Measurements from ENCODE around the gene PRICKLE2. TPM values are rescaled to one million over a fixed set of nuclear protein-coding genes. Genes with fewer than 3 reads are reported as not detected.

The PRICKLE2 gene
- total RNA-seq, 8 experiments from 2014 or later: 2.1 to 43.1 (median 12.0) TPM

GRCh38 chr3:64190517-64191515 is 34.5 kb downstream of the PRICKLE2 start:
- in situ Hi-C loops (cut with MboI; ENCODE audit: low pct_unique_long_range_greater_than_20kb in 2 of 9, low sequenced_read_pairs in 9 of 9, unreplicated experiment in 9 of 9): loop anchor here in 1 of 9 experiments (25.0 kb wide), 1 partner anchor 154 kb away; no protein-coding TSS in a partner anchor
- no peak overlapping the region for H3K4me3 ChIP-seq
- ATAC-seq (replicated peaks in 6 of 8): peak in 2 of 8 experiments; percentile 41 to 50
- WGBS, 10 experiments: 35 to 100% (median 88%) methylated on average over 1 to 8 of the region's 8 CpGs; no CpG with 5 or more reads in 1 of the 10 experiments
- no peak overlapping the region for H3K27ac ChIP-seq
- H3K4me1 ChIP-seq (replicated peaks in 1 of 2): peaks cover 34 to 36% of the 10 kb centered on the region in 2 donors

GRCh38 chr3:64188810-64189560 is 36.3 kb downstream of the PRICKLE2 start:
- in situ Hi-C loops (cut with MboI; ENCODE audit: low pct_unique_long_range_greater_than_20kb in 2 of 9, low sequenced_read_pairs in 9 of 9, unreplicated experiment in 9 of 9): loop anchor here in 1 of 9 experiments (25.0 kb wide), 1 partner anchor 152 kb away; no protein-coding TSS in a partner anchor
- H3K4me3 ChIP-seq: no peak overlapping the region
- peak overlapping the region in 1 of 2 donors; percentile 10 for H3K27ac ChIP-seq
- WGBS, 10 experiments: 0 to 89% (median 57%) methylated on average over 1 to 6 of the region's 7 CpGs; no CpG with 5 or more reads in 1 of the 10 experiments
- ATAC-seq (replicated peaks in 6 of 8): peak; percentile 32 to 62 (median 42)
- H3K4me1 ChIP-seq (replicated peaks in 1 of 2): peaks cover 34 to 36% of the 10 kb centered on the region in 2 donors

- Histone ChIP-seq H3K4me3 (peak overlapping the region in 2 of 5 donors; percentile 22 to 29), H3K27ac (peak overlapping the region; percentile 86 to 90), H3K4me1 (replicated peaks in 1 of 2) (peaks cover 34 to 36% of the 10 kb centered on the region in 2 donors)
- in situ Hi-C loops (cut with MboI; ENCODE audit: low pct_unique_long_range_greater_than_20kb in 2 of 9, low sequenced_read_pairs in 9 of 9, unreplicated experiment in 9 of 9): loop anchor here in 1 of 9 experiments (25.0 kb wide), 1 partner anchor 150 kb away; no protein-coding TSS in a partner anchor
- ATAC-seq (replicated peaks in 6 of 8): peak; percentile 59 to 93 (median 90)
- WGBS, 10 experiments: 0 to 65% (median 24%) methylated on average over 1 to 5 of the region's 9 CpGs
Measured at GRCh38 chr3:64187065-64187959, 38.0 kb downstream of the PRICKLE2 start.

GRCh38 chr3:64186667-64187064 is 38.6 kb downstream of the PRICKLE2 start:
- 43 to 100% (median 77%) methylated on average over 1 to 2 of the region's 2 CpGs; no CpG with 5 or more reads in 2 of the 10 experiments for WGBS, 10 experiments
- Histone ChIP-seq H3K4me1 (replicated peaks in 1 of 2) (peaks cover 34 to 36% of the 10 kb centered on the region in 2 donors), H3K4me3 (no peak overlapping the region), H3K27ac (peak overlapping the region; percentile 86 to 90)
- ATAC-seq (replicated peaks in 6 of 8): peak in 6 of 8 experiments; percentile 2 to 30 (median 4)
- in situ Hi-C loops (cut with MboI; ENCODE audit: low pct_unique_long_range_greater_than_20kb in 2 of 9, low sequenced_read_pairs in 9 of 9, unreplicated experiment in 9 of 9): loop anchor here in 1 of 9 experiments (25.0 kb wide), 1 partner anchor 149 kb away; no protein-coding TSS in a partner anchor

- H3K4me1 ChIP-seq (replicated peaks in 1 of 2): peaks cover 34 to 36% of the 10 kb centered on the region in 2 donors
- H3K27ac ChIP-seq: no peak overlapping the region
- no peak for ATAC-seq (replicated peaks in 6 of 8)
- WGBS, 10 experiments: 48 to 100% (median 90%) methylated on average over 1 to 2 of the region's 2 CpGs; no CpG with 5 or more reads in 3 of the 10 experiments
- in situ Hi-C loops (cut with MboI; ENCODE audit: low pct_unique_long_range_greater_than_20kb in 2 of 9, low sequenced_read_pairs in 9 of 9, unreplicated experiment in 9 of 9): loop anchor here in 1 of 9 experiments (25.0 kb wide), 1 partner anchor 148 kb away; no protein-coding TSS in a partner anchor
- no peak overlapping the region for H3K4me3 ChIP-seq
Measured at GRCh38 chr3:64185436-64185835, 39.8 kb downstream of the PRICKLE2 start.

GRCh38 chr3:64184621-64185020 is 40.6 kb downstream of the PRICKLE2 start:
- peaks cover 32 to 34% of the 10 kb centered on the region in 2 donors for H3K4me1 ChIP-seq (replicated peaks in 1 of 2)
- WGBS, 10 experiments: 62 to 100% (median 82%) methylated on average over 2 to 3 of the region's 3 CpGs; no CpG with 5 or more reads in 4 of the 10 experiments
- in situ Hi-C loops (cut with MboI; ENCODE audit: low pct_unique_long_range_greater_than_20kb in 2 of 9, low sequenced_read_pairs in 9 of 9, unreplicated experiment in 9 of 9): loop anchor here in 1 of 9 experiments (25.0 kb wide), 1 partner anchor 147 kb away; no protein-coding TSS in a partner anchor
- H3K27ac ChIP-seq: no peak overlapping the region
- ATAC-seq (replicated peaks in 6 of 8): no peak
- no peak overlapping the region for H3K4me3 ChIP-seq

GRCh38 chr3:64179860-64180259 is 45.4 kb downstream of the PRICKLE2 start:
- peaks cover 0 to 2% of the 10 kb centered on the region in 2 donors for H3K4me1 ChIP-seq (replicated peaks in 1 of 2)
- H3K4me3 ChIP-seq: no peak overlapping the region
- 60 to 100% (median 90%) methylated on average over 1 of the region's 1 CpG; no CpG with 5 or more reads in 4 of the 10 experiments for WGBS, 10 experiments
- no peak for ATAC-seq (replicated peaks in 6 of 8)
- H3K27ac ChIP-seq: no peak overlapping the region
- in situ Hi-C loops (cut with MboI; ENCODE audit: low pct_unique_long_range_greater_than_20kb in 2 of 9, low sequenced_read_pairs in 9 of 9, unreplicated experiment in 9 of 9): loop anchor here in 1 of 9 experiments (25.0 kb wide), 1 partner anchor 143 kb away; no protein-coding TSS in a partner anchor

- no peak overlapping the region for H3K27ac ChIP-seq
- peak in 3 of 8 experiments; percentile 24 to 47 (median 41) for ATAC-seq (replicated peaks in 6 of 8)
- in situ Hi-C loops (cut with MboI; ENCODE audit: low pct_unique_long_range_greater_than_20kb in 2 of 9, low sequenced_read_pairs in 9 of 9, unreplicated experiment in 9 of 9): loop anchor here in 1 of 9 experiments (25.0 kb wide), 1 partner anchor 142 kb away; no protein-coding TSS in a partner anchor
- no peak overlapping the region for H3K4me3 ChIP-seq
- H3K4me1 ChIP-seq (replicated peaks in 1 of 2): peaks cover 0 to 2% of the 10 kb centered on the region in 2 donors
- 83 to 100% (median 94%) methylated on average over 1 to 4 of the region's 4 CpGs; no CpG with 5 or more reads in 3 of the 10 experiments for WGBS, 10 experiments
Measured at GRCh38 chr3:64179249-64179648, 46.0 kb downstream of the PRICKLE2 start.

GRCh38 chr3:64178419-64178818 is 46.8 kb downstream of the PRICKLE2 start:
- Histone ChIP-seq H3K4me1 (replicated peaks in 1 of 2) (peaks cover 0 to 2% of the 10 kb centered on the region in 2 donors), H3K4me3 (no peak overlapping the region), H3K27ac (no peak overlapping the region)
- in situ Hi-C loops (cut with MboI; ENCODE audit: low pct_unique_long_range_greater_than_20kb in 2 of 9, low sequenced_read_pairs in 9 of 9, unreplicated experiment in 9 of 9): loop anchor here in 1 of 9 experiments (25.0 kb wide), 1 partner anchor 141 kb away; no protein-coding TSS in a partner anchor
- no peak for ATAC-seq (replicated peaks in 6 of 8)
- WGBS, 10 experiments: 57 to 100% (median 91%) methylated on average over 1 to 2 of the region's 2 CpGs

- in situ Hi-C loops (cut with MboI; ENCODE audit: low pct_unique_long_range_greater_than_20kb in 2 of 9, low sequenced_read_pairs in 9 of 9, unreplicated experiment in 9 of 9): loop anchor here in 1 of 9 experiments (25.0 kb wide), 1 partner anchor 139 kb away; no protein-coding TSS in a partner anchor
- 55 to 100% (median 85%) methylated on average over 1 to 4 of the region's 4 CpGs for WGBS, 10 experiments
- Histone ChIP-seq H3K4me3 (no peak overlapping the region), H3K4me1 (replicated peaks in 1 of 2) (peaks cover 0 to 2% of the 10 kb centered on the region in 2 donors), H3K27ac (no peak overlapping the region)
- no peak for ATAC-seq (replicated peaks in 6 of 8)
Measured at GRCh38 chr3:64176461-64176996, 48.7 kb downstream of the PRICKLE2 start.

- 59 to 95% (median 84%) methylated on average over 3 to 6 of the region's 6 CpGs; no CpG with 5 or more reads in 1 of the 10 experiments for WGBS, 10 experiments
- Histone ChIP-seq H3K27ac (no peak overlapping the region), H3K4me3 (no peak overlapping the region), H3K4me1 (replicated peaks in 1 of 2) (peaks cover 0 to 2% of the 10 kb centered on the region in 2 donors)
- in situ Hi-C loops (cut with MboI; ENCODE audit: low pct_unique_long_range_greater_than_20kb in 2 of 9, low sequenced_read_pairs in 9 of 9, unreplicated experiment in 9 of 9): loop anchor here in 1 of 9 experiments (25.0 kb wide), 1 partner anchor 137 kb away; no protein-coding TSS in a partner anchor
- ATAC-seq (replicated peaks in 6 of 8): no peak
Measured at GRCh38 chr3:64174328-64174727, 50.9 kb downstream of the PRICKLE2 start.

All from motor neuron (in vitro differentiated cells).